H54 (cell line): ENCODE data around the gene EPHB2.

Experiments used
- DNase-seq: peaks from one replicate; pipeline ENCODE4 v3.0.0; 2011; ENCODE audit warnings: low spot score, mixed read lengths; ENCODE audit not compliant: insufficient read length
- FAIRE-seq: peaks from 3 replicates; lab custom pipeline; 2011; peaks lifted over from hg19 to GRCh38; lab: Jason Lieb, UNC
- POLR2A ChIP-seq: IDR thresholded peaks from 2 replicates; pipeline ENCODE4 v1.6.1; 2011; ENCODE audit warnings: low read depth, mild to moderate bottlenecking, low read length

EPHB2 gene

GRCh38 chr1:22816803-22817202 lies 106.2 kb downstream of the EPHB2 start:
- DNase-seq = no peak
- no peak for FAIRE-seq
- no peak for TF ChIP-seq POLR2A

DNA sequence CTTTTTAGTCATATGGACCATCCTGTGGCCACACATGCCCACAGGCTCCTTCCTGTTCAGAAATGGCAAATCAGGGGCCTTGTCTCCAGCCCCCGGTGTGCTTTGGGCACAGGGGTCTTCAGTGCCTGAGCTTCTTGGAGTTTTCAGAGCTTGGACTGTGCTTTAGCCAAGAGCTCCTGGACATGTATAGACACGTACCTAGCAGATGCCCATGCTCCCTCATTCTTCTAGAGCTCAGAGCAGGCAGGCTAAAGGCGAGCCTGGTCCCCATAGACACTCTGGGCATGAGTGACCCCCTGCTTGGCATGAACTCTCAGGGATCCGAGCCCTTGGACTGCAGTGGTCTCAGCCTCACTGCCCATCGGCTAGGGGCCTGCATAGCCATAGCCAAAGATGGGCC lies 106.8 kb downstream of the EPHB2 start:
- FAIRE-seq = no peak

DNA sequence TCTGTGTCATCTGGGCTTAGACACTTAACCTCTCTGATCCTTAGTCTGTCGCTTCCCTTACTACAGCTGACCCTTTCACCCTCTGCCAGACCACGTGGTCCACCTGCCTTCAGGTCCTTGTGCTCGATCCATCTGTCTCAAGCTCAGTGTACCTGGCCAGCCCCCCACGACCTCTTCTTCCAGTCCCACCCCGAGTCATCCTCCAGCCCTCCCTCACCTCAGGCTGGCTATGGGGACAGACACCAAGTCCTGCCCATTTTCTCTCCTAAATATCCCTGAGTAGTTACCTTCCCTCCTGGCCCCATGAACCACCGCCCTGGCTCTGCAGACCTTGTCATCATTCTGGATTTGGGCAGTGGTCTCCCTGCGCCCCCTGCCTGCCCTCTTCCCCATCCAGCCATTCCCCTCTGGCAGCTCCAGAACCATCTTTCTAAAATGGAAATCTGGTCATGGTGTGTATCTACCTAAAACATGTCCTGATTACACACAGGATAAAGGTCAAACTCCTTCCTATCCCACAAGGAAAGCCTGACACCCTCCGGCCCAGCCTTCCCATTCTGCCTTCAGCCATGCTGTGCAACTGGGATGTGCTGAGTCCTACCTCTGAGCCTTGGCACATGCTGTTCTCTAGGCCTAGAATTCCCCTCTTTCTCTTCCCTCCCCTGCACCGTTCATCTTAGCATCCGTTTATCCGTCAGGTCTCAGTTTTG lies 107.6 kb downstream of the EPHB2 start:
- no peak for TF ChIP-seq POLR2A
- no peak for DNase-seq
- FAIRE-seq = no peak

More for the DNA sequence above, 106.8 kb downstream of the EPHB2 start:
- no peak for DNase-seq
- TF ChIP-seq POLR2A = no peak

DNA sequence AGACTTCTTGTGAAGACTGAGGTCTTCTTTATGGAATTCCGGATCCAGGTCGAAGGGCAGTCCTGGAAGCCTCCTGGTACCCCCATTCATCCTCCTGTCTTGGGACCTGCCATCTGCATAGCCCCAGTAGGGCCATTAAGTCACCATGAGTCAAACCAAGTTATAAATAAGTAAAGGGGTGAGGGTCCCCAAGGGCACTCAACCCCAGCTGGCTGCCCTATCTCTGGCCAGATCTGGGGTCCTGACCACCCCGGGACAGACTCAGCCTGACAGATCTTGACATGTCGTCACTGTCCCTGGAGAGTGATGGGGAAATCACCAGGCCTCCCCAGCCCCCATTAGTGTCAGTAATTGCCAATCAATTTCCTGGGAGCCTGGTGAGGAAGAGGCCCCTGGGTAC lies 108.7 kb downstream of the EPHB2 start:
- FAIRE-seq = no peak
- TF ChIP-seq POLR2A = no peak

DNA sequence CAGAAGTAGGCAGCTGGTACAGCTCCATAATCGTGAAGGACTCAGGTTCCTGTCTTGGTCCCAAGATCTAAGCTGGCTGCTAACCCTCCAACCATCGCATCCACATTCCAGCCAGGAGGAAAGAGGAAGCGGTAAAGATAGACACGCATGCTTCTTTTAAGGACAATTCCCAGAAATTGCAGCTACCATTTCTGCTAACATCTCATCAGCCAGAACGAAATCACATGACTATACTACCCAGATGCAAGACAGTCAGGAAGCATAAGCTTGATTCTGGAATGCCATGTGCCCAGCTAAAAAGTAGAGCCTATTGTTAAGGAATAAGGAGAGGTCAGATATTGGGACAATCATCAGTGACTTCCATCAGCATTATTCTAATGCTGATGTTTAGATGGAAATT lies 110.4 kb downstream of the EPHB2 start:
- no peak for DNase-seq
- TF ChIP-seq POLR2A = no peak
- FAIRE-seq = no peak

More for the DNA sequence above, 108.7 kb downstream of the EPHB2 start:
- no peak for DNase-seq

DNA sequence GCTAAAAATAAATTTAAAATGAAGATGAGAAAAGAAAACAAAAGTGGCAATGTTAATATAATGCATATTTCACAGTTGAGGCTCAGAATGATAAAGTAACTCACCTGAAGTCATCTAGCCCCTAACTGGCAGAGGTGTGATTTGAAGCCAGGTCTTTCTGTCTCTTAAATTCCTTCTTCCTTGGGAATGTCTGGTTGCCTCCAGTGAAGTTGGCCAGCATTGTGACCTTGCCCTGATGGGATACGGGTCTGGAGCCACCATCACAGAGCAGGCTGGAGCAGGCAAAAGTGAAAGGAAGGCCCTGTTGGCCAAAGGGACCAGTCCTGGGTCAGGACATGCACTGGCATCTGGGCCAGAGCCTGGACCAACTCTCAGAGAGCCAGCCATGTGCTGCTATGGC lies 111.7 kb downstream of the EPHB2 start:
- DNase-seq = no peak
- no peak for TF ChIP-seq POLR2A
- FAIRE-seq = no peak

GRCh38 chr1:22824466-22824865 lies 113.8 kb downstream of the EPHB2 start:
- no peak for TF ChIP-seq POLR2A
- no peak for DNase-seq
- no peak for FAIRE-seq

DNA sequence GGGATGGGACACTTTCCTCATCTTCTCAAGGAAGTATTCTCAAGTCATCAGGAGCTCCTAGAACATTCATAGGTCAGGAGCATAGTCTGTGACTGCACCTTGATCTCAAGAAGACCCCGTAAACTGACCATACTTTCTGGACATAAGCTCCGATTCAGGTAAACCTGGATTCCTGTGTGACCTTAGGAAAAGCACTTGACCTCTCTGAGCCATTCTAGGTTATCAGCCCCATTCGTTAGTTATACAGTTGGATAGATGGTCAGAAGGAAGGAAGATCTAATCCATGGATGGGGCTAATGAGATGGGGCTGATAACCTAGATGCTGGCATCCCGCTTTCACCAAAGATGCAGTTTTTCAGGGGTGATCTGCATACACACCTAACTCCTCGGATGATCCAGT lies 114.3 kb downstream of the EPHB2 start:
- FAIRE-seq = no peak

DNA sequence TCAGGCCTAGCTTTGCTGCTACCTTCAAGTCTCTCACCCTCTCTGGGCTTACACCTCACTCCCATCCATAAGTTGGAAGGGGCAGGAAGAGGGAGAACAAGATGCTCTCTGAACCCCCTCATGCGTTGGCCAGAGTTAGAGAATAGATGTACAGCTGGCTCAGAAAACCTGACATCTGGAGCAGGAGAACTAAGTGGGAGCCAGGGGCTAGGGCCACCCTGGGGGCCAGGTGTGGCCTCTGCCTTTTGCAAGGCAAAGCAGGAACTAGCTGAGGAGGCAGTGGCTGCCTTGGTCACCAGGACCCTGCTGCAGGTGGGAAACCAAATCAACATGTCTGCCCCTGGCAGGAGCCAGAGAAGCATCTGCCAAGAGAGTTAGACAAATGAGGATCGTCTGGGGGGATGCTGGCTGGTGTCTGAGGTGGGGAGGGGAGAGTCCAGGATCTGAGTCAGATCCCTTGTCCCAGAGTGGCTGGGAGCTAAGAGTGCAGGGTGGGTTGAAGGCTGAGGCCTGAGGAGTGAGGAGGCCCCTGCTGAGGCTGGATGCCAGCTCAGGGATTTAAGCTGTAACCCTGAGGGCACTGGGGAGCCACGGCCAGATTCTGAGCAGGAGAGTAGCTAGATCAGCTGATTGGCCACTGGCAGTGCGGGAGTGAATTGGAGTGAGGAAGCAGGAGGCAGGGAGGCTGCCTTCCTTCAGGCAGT lies 115.0 kb downstream of the EPHB2 start:
- FAIRE-seq = no peak
- no peak for DNase-seq
- TF ChIP-seq POLR2A = no peak

More for the DNA sequence above, 114.3 kb downstream of the EPHB2 start:
- DNase-seq = no peak
- TF ChIP-seq POLR2A = no peak

DNA sequence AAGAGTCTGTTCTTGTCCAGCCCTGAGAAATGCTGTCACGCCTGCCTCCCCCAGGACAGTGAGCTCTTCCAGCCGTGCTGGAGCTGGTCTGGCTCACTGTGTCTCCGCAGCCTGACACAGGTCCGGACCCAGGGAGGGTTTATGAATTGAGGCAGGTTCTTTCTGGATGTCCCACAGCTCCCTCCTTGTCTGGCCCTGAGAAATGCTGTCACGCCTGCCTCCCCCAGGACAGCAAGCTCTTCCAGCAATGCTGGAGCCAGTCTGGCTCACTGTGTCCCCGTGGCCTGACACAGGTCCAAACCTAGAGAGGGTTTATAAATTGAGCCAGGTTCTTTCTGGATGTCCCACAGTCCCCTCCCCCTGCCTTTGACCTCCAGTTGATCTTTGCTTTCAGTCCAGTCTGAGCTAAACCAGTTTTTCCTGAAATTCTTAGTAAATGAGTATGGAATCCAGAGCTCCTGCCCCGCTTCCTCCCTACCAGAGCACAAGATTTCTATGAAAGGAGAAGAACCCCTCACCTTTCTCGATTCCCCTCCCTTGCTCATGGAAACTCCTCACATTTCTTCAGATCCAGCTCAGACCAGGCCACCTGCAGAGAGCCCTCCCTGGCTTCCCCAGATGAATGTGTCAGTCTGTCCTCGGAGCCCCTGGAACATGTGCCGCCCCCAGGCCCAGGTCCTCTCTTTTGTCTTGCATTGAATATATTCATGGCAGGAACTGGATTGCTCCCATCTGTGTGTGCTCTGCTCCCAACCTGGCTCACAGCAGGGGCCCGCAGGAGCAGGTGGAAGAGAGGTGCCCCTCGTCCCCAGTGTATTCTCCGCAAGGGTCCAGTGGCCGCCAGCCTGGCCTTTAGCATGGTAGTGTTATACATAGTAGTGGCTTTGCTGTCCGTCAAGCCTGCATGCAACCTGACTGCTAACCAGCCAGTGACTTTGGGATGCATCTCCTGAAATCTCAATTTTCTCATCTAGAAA lies 116.3 kb downstream of the EPHB2 start:
- DNase-seq (no peak), FAIRE-seq (no peak)
- TF ChIP-seq POLR2A = no peak

GRCh38 chr1:22827666-22828483 lies 117.2 kb downstream of the EPHB2 start:
- DNase-seq (no peak), FAIRE-seq (no peak)
- no peak for TF ChIP-seq POLR2A

- TF ChIP-seq POLR2A = no peak
- DNase-seq (no peak), FAIRE-seq (no peak)
Observed at GRCh38 chr1:22828484-22829308, 118.1 kb downstream of the EPHB2 start.
